Lung (tissue), 12 donors: ENCODE measurements around the gene MAP2K1. TPM values are rescaled to one million over a fixed set of nuclear protein-coding genes. Genes with fewer than 3 reads are reported as not detected.
A peak's percentile ranks its signal among the peaks of the same experiment; 100 is the strongest.

Experiments
- ATAC-seq: fragments of 200-7000 bp; cut with Tn5 transposase; one replicate; pipeline ENCODE4 v1.9.1; 2020; ENCODE audit warnings: moderate number of reproducible peaks; ENCODE audit not compliant: insufficient read depth, low FRiP score
- DNase-seq, 3 donors: peaks; one replicate each; pipeline ENCODE4 v3.0.0-alpha.2; 2013 to 2017
- H3K27ac ChIP-seq, 2 donors: one replicate each; pipeline ENCODE4 v1.5.1; 2013; ENCODE audit warnings: mild to moderate bottlenecking in 2 of 2, moderate library complexity in 2 of 2, control low read depth in 1 of 2, inconsistent platforms in 1 of 2, low read depth in 1 of 2, low read length in 1 of 2
- H3K27me3 ChIP-seq, 3 donors: one replicate each; pipeline ENCODE4 v1.5.1; 2013; ENCODE audit warnings: low read length in 2 of 3; ENCODE audit not compliant: control insufficient read depth in 3 of 3, insufficient read depth in 3 of 3
- H3K36me3 ChIP-seq, 4 donors: one replicate each; pipeline ENCODE4 v1.5.1; 2013; ENCODE audit warnings: low read length in 4 of 4, mild to moderate bottlenecking in 1 of 4, moderate library complexity in 1 of 4; ENCODE audit not compliant: control insufficient read depth in 4 of 4, insufficient read depth in 4 of 4
- H3K4me1 ChIP-seq, 5 donors: one replicate each; pipeline ENCODE4 v1.5.1; 2013; ENCODE audit warnings: low read length in 5 of 5, mild to moderate bottlenecking in 2 of 5, moderate library complexity in 1 of 5; ENCODE audit not compliant: control insufficient read depth in 5 of 5, insufficient read depth in 5 of 5
- H3K4me3 ChIP-seq: one replicate; pipeline ENCODE4 v1.5.1; 2013; ENCODE audit warnings: mild to moderate bottlenecking, control low read depth, moderate library complexity
- H3K9ac ChIP-seq, 2 donors: one replicate each; pipeline ENCODE4 v1.5.1; 2013; ENCODE audit warnings: low read length in 2 of 2, control low read depth in 1 of 2; ENCODE audit not compliant: insufficient read depth in 1 of 2
- H3K9me3 ChIP-seq, 4 donors: one replicate each; pipeline ENCODE4 v1.5.1; 2013; ENCODE audit warnings: low read length in 3 of 4, mild to moderate bottlenecking in 1 of 4, moderate library complexity in 1 of 4; ENCODE audit not compliant: control insufficient read depth in 4 of 4, insufficient read depth in 3 of 4
- WGBS, 2 donors: extraction: QIAGEN DNeasy Blood & Tissue Kit; methylation state at CpG; one replicate each; pipeline ENCODE4 v1.1.7; 2013; 5-methylcytosine and 5-hydroxymethylcytosine counted together
- polyA plus RNA-seq, 2 donors: library from polyadenylated mRNA; stranded (reverse); fragments of 200-250 nt; gene quantifications; one replicate each; pipeline ENCODE4 v1.2.1, GENCODE V29; 2013
- total RNA-seq, 2 donors: library from RNA; depleted of rRNA in 1 of 2; stranded (reverse); fragments of >200 nt in 1 of 2; gene quantifications; one replicate each; pipeline ENCODE4 v1.2.1, GENCODE V29; 2014 to 2021
- TF ChIP-seq, protein P1 (sequence below): IDR thresholded peaks from 2 replicates; pipeline ENCODE4 v1.5.1; 2012; ENCODE audit warnings: mild to moderate bottlenecking; ENCODE audit errors: control extremely low read depth, extremely low read depth
- donor health status: control.
- donor health status: control.
- donor health status: Bipolar disorder and iron deficiency.
- donor health status: healthy.
- donor health status: DM: yes; HTN: yes; CAD: no.

Gene MAP2K1
- total and polyA plus RNA-seq, 4 donors = 19.0 to 64.7 (median 42.7) TPM

DNA sequence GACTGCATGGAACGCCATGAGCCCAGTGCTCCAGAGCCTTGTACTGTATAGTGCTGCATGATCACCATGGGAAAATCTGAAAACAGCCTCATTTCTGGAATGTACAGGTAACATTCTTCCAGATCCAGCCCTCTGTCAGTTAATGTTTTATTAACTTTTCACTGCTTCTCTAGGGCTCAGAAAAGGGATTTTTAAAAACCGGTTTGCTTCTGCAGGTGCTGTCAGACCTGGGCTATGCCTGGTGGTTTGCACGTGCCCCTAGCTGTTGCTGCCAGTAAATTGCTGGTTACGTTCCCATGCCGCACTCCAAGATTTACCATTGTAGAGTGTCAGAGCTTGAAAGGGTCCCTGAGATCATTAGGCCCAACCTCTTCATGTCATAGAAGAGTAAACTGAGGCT is 101.8 kb downstream of the MAP2K1 start:
- WGBS, 2 donors = 89 to 92% methylated on average over 5 of the region's 5 CpGs
- Histone ChIP-seq H3K36me3 (peaks cover 17 to 37% (median 26%) of the 10 kb centered on the region in 4 donors), H3K9ac (no peak overlapping the region), H3K4me3 (no peak overlapping the region), H3K27me3 (no peaks in the 10 kb centered on the region), H3K27ac (no peak overlapping the region), H3K9me3 (no peaks in the 10 kb centered on the region), H3K4me1 (peaks cover 0 to 5% (median 0%) of the 10 kb centered on the region in 5 donors)
- ATAC-seq = no peak
- TF ChIP-seq, protein P1, sequence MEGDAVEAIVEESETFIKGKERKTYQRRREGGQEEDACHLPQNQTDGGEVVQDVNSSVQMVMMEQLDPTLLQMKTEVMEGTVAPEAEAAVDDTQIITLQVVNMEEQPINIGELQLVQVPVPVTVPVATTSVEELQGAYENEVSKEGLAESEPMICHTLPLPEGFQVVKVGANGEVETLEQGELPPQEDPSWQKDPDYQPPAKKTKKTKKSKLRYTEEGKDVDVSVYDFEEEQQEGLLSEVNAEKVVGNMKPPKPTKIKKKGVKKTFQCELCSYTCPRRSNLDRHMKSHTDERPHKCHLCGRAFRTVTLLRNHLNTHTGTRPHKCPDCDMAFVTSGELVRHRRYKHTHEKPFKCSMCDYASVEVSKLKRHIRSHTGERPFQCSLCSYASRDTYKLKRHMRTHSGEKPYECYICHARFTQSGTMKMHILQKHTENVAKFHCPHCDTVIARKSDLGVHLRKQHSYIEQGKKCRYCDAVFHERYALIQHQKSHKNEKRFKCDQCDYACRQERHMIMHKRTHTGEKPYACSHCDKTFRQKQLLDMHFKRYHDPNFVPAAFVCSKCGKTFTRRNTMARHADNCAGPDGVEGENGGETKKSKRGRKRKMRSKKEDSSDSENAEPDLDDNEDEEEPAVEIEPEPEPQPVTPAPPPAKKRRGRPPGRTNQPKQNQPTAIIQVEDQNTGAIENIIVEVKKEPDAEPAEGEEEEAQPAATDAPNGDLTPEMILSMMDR = no peak
- DNase-seq = peak in 2 of 3 donors; percentile 19 to 38

DNA sequence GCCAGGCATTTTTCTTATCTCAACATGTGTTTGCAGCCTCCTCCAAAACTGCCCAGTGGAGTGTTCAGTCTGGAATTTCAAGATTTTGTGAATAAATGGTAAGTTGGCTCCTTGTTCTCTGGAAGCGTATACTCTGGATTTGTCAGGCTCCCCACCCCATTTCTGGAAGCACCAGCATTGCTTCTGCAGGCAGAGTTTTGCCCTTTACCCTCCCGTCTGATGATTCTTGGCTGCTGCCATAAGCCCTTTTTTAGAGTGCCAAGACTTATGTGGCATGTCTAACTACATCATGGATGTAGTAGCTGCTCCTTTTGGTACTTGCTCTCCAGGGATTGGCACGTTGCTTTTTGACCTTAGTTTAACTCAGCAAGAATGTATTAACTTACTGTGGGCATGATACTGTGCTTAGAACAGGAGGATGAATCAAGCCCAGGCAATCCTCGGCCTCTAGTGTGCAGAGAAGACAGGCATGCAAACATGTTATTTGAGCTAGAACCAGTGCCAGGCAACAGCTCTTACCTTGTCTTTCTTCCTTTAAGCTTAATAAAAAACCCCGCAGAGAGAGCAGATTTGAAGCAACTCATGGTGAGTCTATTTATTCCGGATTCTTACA is 102.6 kb downstream of the MAP2K1 start:
- TF ChIP-seq, protein P1 = no peak
- peak; percentile 19 for ATAC-seq

GRCh38 chr15:66491846-66492245 is 105.1 kb downstream of the MAP2K1 start:
- Histone ChIP-seq H3K9ac (no peak overlapping the region), H3K36me3 (peaks cover 13 to 37% (median 29%) of the 10 kb centered on the region in 4 donors), H3K9me3 (no peaks in the 10 kb centered on the region), H3K27me3 (no peaks in the 10 kb centered on the region), H3K4me3 (no peak overlapping the region), H3K27ac (peak overlapping the region in 1 of 2 donors; percentile 52), H3K4me1 (peaks cover 0 to 5% (median 2%) of the 10 kb centered on the region in 5 donors)
- no peak for ATAC-seq
- 68 to 92% methylated on average over 3 of the region's 3 CpGs for WGBS, 2 donors
- TF ChIP-seq, protein P1 = no peak
- DNase-seq = no peak

More for the DNA sequence above, 102.6 kb downstream of the MAP2K1 start:
- peak in 1 of 3 donors; percentile 11 for DNase-seq
- no peak overlapping the region for H3K4me3 ChIP-seq
- H3K27me3 ChIP-seq = no peaks in the 10 kb centered on the region
- no peak overlapping the region for H3K27ac ChIP-seq
- peaks cover 20 to 37% (median 31%) of the 10 kb centered on the region in 4 donors for H3K36me3 ChIP-seq
- 78 to 82% methylated on average over 6 of the region's 6 CpGs for WGBS, 2 donors
- no peak overlapping the region for H3K9ac ChIP-seq
- no peaks in the 10 kb centered on the region for H3K9me3 ChIP-seq
- peaks cover 0 to 5% (median 0%) of the 10 kb centered on the region in 5 donors for H3K4me1 ChIP-seq
